H9 (cell line): ENCODE results near the gene KIF5C. TPM values are rescaled to one million over a fixed set of nuclear protein-coding genes. Genes with fewer than 3 reads are reported as not detected.

Experiments
- DNase-seq: peaks from one replicate; pipeline ENCODE4 v3.0.0-alpha.2; 2017
- H2AFZ ChIP-seq: one replicate; pipeline ENCODE4 v1.6.1; 2013; ENCODE audit warnings: mild to moderate bottlenecking, low read length, control low read depth, moderate library complexity
- H2AK5ac ChIP-seq: 2 replicates; pipeline ENCODE4 v1.6.1; 2013; ENCODE audit warnings: low read length, control low read depth, mixed read lengths; ENCODE audit not compliant: insufficient read length
- H2BK120ac ChIP-seq: one replicate; pipeline ENCODE4 v1.6.1; 2013; ENCODE audit warnings: low read depth, mild to moderate bottlenecking, low read length, control low read depth, inconsistent platforms; ENCODE audit not compliant: poor library complexity, severe bottlenecking
- H2BK12ac ChIP-seq: 2 replicates; pipeline ENCODE4 v1.6.1; 2013; ENCODE audit warnings: low read length, control low read depth, mixed read lengths, low read depth; ENCODE audit not compliant: insufficient read length
- H2BK15ac ChIP-seq: 2 replicates; pipeline ENCODE4 v1.6.1; 2013; ENCODE audit warnings: low read depth, low read length, control low read depth
- H2BK20ac ChIP-seq: one replicate; pipeline ENCODE4 v1.6.1; 2013; ENCODE audit warnings: low read depth, mild to moderate bottlenecking, low read length, control low read depth, inconsistent platforms; ENCODE audit not compliant: poor library complexity, severe bottlenecking
- H2BK5ac ChIP-seq: 2 replicates; pipeline ENCODE4 v1.6.1; 2013; ENCODE audit warnings: low read length, control low read depth, mixed read lengths; ENCODE audit not compliant: insufficient read length
- H3K14ac ChIP-seq: 2 replicates; pipeline ENCODE4 v1.6.1; 2013; ENCODE audit warnings: low read length, control low read depth; ENCODE audit not compliant: insufficient read depth
- H3K18ac ChIP-seq: 2 replicates; pipeline ENCODE4 v1.6.1; 2013; ENCODE audit warnings: low read depth, mild to moderate bottlenecking, mixed read lengths, low read length, control low read depth; ENCODE audit not compliant: insufficient read length
- H3K23ac ChIP-seq: 2 replicates; pipeline ENCODE4 v1.6.1; 2013; ENCODE audit warnings: low read length, control low read depth, mixed read lengths, low read depth; ENCODE audit not compliant: insufficient read length
- H3K23me2 ChIP-seq: 2 replicates; pipeline ENCODE4 v1.6.1; 2013; ENCODE audit warnings: low read depth, mild to moderate bottlenecking, mixed read lengths, low read length, control low read depth; ENCODE audit not compliant: insufficient read length, poor library complexity, severe bottlenecking
- H3K27ac ChIP-seq: 2 replicates; pipeline ENCODE4 v1.5.1; 2013; ENCODE audit warnings: low read length, control low read depth, mixed read lengths, low read depth; ENCODE audit not compliant: insufficient read length
- H3K27me3 ChIP-seq: 2 replicates; pipeline ENCODE4 v1.6.1; 2013; ENCODE audit warnings: low read length, control low read depth, inconsistent platforms; ENCODE audit not compliant: insufficient read depth
- H3K4ac ChIP-seq: 2 replicates; pipeline ENCODE4 v1.6.1; 2013; ENCODE audit warnings: low read depth, mild to moderate bottlenecking, control low read depth, inconsistent platforms, low read length, moderate library complexity
- H3K4me1 ChIP-seq: 2 replicates; pipeline ENCODE4 v1.6.1; 2013; ENCODE audit warnings: low read length, control low read depth, inconsistent platforms; ENCODE audit not compliant: insufficient read depth
- H3K4me2 ChIP-seq: 2 replicates; pipeline ENCODE4 v1.6.1; 2013; ENCODE audit warnings: low read length, control low read depth, mixed read lengths; ENCODE audit not compliant: insufficient read length, insufficient read depth
- H3K56ac ChIP-seq: 2 replicates; pipeline ENCODE4 v1.6.1; 2013; ENCODE audit warnings: low read depth, mild to moderate bottlenecking, mixed read lengths, low read length, control low read depth; ENCODE audit not compliant: insufficient read length
- H3K79me1 ChIP-seq: 2 replicates; pipeline ENCODE4 v1.6.1; 2013; ENCODE audit warnings: low read depth, mild to moderate bottlenecking, moderate library complexity, low read length, control low read depth, inconsistent platforms; ENCODE audit not compliant: insufficient read depth, poor library complexity, severe bottlenecking
- H3K79me2 ChIP-seq: 2 replicates; pipeline ENCODE4 v1.6.1; 2013; ENCODE audit warnings: low read length, control low read depth, inconsistent platforms; ENCODE audit not compliant: insufficient read depth
- H3K9ac ChIP-seq: 2 replicates; pipeline ENCODE4 v1.6.1; 2013; ENCODE audit warnings: low read length, control low read depth, mixed read lengths; ENCODE audit not compliant: insufficient read length; ENCODE audit errors: extremely low read depth
- H3K9me3 ChIP-seq: one replicate; pipeline ENCODE4 v1.6.1; 2013; ENCODE audit warnings: low read depth, low read length, inconsistent platforms; ENCODE audit not compliant: control insufficient read depth
- H3T11ph ChIP-seq: one replicate; pipeline ENCODE4 v1.6.1; 2013; ENCODE audit warnings: mild to moderate bottlenecking, low read length, control low read depth, inconsistent platforms
- H4K20me1 ChIP-seq: one replicate; pipeline ENCODE4 v1.6.1; 2013; ENCODE audit not compliant: control insufficient read depth, insufficient read length, insufficient read depth
- H4K5ac ChIP-seq: 2 replicates; pipeline ENCODE4 v1.6.1; 2013; ENCODE audit warnings: low read depth, mild to moderate bottlenecking, mixed read lengths, low read length, control low read depth; ENCODE audit not compliant: insufficient read length
- H4K8ac ChIP-seq: replicated peaks from 2 replicates; pipeline ENCODE4 v1.6.1; 2013; ENCODE audit warnings: low read length, control low read depth, mixed read lengths, low read depth; ENCODE audit not compliant: insufficient read length
- H4K91ac ChIP-seq: 2 replicates; pipeline ENCODE4 v1.6.1; 2013; ENCODE audit warnings: low read depth, mild to moderate bottlenecking, moderate library complexity, mixed read lengths, low read length, control low read depth; ENCODE audit not compliant: insufficient read length
- H3K27ac Mint-ChIP-seq, 3 experiments: 2 replicates in 2 of 3; 3 replicates in 1 of 3; pipeline ENCODE4 v1.8.0; 2020 to 2021; ENCODE audit warnings: mixed read lengths in 3 of 3, mild to moderate bottlenecking in 1 of 3, moderate library complexity in 1 of 3
- H3K27me3 Mint-ChIP-seq: 2 replicates; pipeline ENCODE4 v1.8.0; 2021; ENCODE audit warnings: low read depth, mild to moderate bottlenecking, moderate library complexity, mixed read lengths
- H3K36me3 Mint-ChIP-seq, 3 experiments: 2 replicates in 2 of 3; 3 replicates in 1 of 3; pipeline ENCODE4 v1.8.0; 2020 to 2021; ENCODE audit warnings: low read depth in 3 of 3, mixed read lengths in 3 of 3; ENCODE audit not compliant: insufficient read depth in 1 of 3
- H3K4me1 Mint-ChIP-seq, 2 experiments: 2 replicates each; pipeline ENCODE4 v1.8.0; 2020; ENCODE audit warnings: mixed read lengths in 2 of 2
- H3K4me3 Mint-ChIP-seq, 2 experiments: 2 replicates in 1 of 2; 3 replicates in 1 of 2; pipeline ENCODE4 v1.8.0; 2020 to 2021; ENCODE audit warnings: mild to moderate bottlenecking in 2 of 2, mixed read lengths in 2 of 2, moderate library complexity in 1 of 2
- H3K9me3 Mint-ChIP-seq, 2 experiments: 2 replicates in 1 of 2; 3 replicates in 1 of 2; pipeline ENCODE4 v1.8.0; 2020; ENCODE audit warnings: mild to moderate bottlenecking in 2 of 2, mixed read lengths in 2 of 2, moderate library complexity in 1 of 2
- WGBS: extraction: QIAGEN DNeasy Blood & Tissue Kit; methylation state at CpG from one replicate; pipeline ENCODE4 v1.1.7; 2013; ENCODE audit warnings: missing lambda C conversion rate, low lambda C conversion rate, mixed read lengths; ENCODE audit not compliant: insufficient read length; ENCODE audit errors: extremely low coverage; 5-methylcytosine and 5-hydroxymethylcytosine counted together
- total RNA-seq: library from RNA; stranded (reverse); gene quantifications from 2 replicates; pipeline ENCODE4 v1.2.1, GENCODE V29; 2021
- TF ChIP-seq, protein P1 (sequence below): fragments of 200-600 bp; sonication (generic); conservative IDR thresholded peaks from 3 replicates; pipeline ENCODE4 v1.8.0; 2021; ENCODE audit warnings: antibody characterized with exemption, mild to moderate bottlenecking

Gene KIF5C
- total RNA-seq, 1 experiment from 2014 or later = 52.9 TPM

DNA sequence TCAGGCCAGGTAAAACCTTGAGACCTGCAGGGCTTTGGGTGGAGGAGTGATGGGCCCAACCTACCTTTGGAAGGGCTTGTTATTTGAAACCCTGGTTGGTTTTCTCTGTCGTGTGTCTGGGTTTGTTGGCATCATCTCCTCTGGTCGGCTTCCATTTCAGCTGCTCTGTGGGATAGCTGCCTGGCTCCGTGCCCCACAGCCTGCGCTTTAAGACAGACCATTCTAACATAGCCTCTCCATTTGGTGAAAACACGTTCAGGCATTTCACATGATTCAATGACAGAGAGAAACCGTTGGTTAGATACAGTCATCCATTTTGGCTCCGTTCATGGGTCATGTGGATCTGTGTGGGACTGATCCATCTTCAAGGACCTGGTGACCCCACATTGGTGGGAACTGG, 126.5 kb downstream of the KIF5C start:
- Mint-ChIP-seq H3K4me1 (peaks cover 55 to 58% of the 10 kb centered on the region in 2 experiments), H3K9me3 (peaks cover 6 to 25% of the 10 kb centered on the region in 2 experiments), H3K4me3 (no peak overlapping the region; a peak in 1 of 5 replicates), H3K27me3 (no peaks in the 10 kb centered on the region), H3K27ac (no peak overlapping the region; a peak in 1 of 7 replicates), H3K36me3 (peaks cover 61 to 65% (median 64%) of the 10 kb centered on the region in 3 experiments)
- H4K5ac ChIP-seq = no peak overlapping the region
- TF ChIP-seq, protein P1, sequence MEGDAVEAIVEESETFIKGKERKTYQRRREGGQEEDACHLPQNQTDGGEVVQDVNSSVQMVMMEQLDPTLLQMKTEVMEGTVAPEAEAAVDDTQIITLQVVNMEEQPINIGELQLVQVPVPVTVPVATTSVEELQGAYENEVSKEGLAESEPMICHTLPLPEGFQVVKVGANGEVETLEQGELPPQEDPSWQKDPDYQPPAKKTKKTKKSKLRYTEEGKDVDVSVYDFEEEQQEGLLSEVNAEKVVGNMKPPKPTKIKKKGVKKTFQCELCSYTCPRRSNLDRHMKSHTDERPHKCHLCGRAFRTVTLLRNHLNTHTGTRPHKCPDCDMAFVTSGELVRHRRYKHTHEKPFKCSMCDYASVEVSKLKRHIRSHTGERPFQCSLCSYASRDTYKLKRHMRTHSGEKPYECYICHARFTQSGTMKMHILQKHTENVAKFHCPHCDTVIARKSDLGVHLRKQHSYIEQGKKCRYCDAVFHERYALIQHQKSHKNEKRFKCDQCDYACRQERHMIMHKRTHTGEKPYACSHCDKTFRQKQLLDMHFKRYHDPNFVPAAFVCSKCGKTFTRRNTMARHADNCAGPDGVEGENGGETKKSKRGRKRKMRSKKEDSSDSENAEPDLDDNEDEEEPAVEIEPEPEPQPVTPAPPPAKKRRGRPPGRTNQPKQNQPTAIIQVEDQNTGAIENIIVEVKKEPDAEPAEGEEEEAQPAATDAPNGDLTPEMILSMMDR = no peak
- no peak overlapping the region for H2AFZ ChIP-seq
- no peak overlapping the region for H3K9ac ChIP-seq
- no peak overlapping the region for H4K8ac ChIP-seq
- H3K18ac ChIP-seq = no peak overlapping the region
- H3K79me1 ChIP-seq = no peaks in the 10 kb centered on the region
- no peak overlapping the region for H2BK120ac ChIP-seq
- H3K9me3 ChIP-seq = peaks cover 13% of the 10 kb centered on the region
- H3T11ph ChIP-seq = no peak overlapping the region
- H3K27me3 ChIP-seq = no peaks in the 10 kb centered on the region
- H3K4me2 ChIP-seq = no peak overlapping the region
- H3K79me2 ChIP-seq = no peaks in the 10 kb centered on the region
- H3K14ac ChIP-seq = no peak overlapping the region
- H2AK5ac ChIP-seq = no peak overlapping the region
- WGBS = no CpG with 5 or more reads among the region's 7 CpGs
- H3K23me2 ChIP-seq = peaks cover 3% of the 10 kb centered on the region
- peaks cover 16% of the 10 kb centered on the region for H3K4me1 ChIP-seq
- no peak overlapping the region for H3K27ac ChIP-seq
- no peak overlapping the region for H3K4ac ChIP-seq
- H2BK20ac ChIP-seq = no peak overlapping the region
- no peak for DNase-seq
- no peak overlapping the region for H2BK12ac ChIP-seq
- H2BK15ac ChIP-seq = no peak overlapping the region
- no peak overlapping the region for H2BK5ac ChIP-seq
- H3K23ac ChIP-seq = no peak overlapping the region
- H4K20me1 ChIP-seq = no peaks in the 10 kb centered on the region
- H3K56ac ChIP-seq = no peak overlapping the region
- no peak overlapping the region for H4K91ac ChIP-seq
